Trophoblast cell (in vitro differentiated cells and primary cell): Measurements from ENCODE around the gene FAM83F.

Experiments used
- DNase-seq, 2 donors: peaks; one replicate each; pipeline ENCODE4 v3.0.0-alpha.2; 2016
- H2AFZ ChIP-seq: 2 replicates; pipeline ENCODE4 v1.6.1; 2013; ENCODE audit warnings: low read length, moderate library complexity, mild to moderate bottlenecking; ENCODE audit not compliant: insufficient read depth, poor library complexity
- H2AK5ac ChIP-seq: 2 replicates; pipeline ENCODE4 v1.6.1; 2013; ENCODE audit warnings: mild to moderate bottlenecking, low read length
- H2BK120ac ChIP-seq: 2 replicates; pipeline ENCODE4 v1.6.1; 2013; ENCODE audit warnings: low read length, mild to moderate bottlenecking, moderate library complexity; ENCODE audit not compliant: insufficient read depth, poor library complexity
- H2BK12ac ChIP-seq: 2 replicates; pipeline ENCODE4 v1.6.1; 2013; ENCODE audit warnings: mild to moderate bottlenecking, low read length, moderate library complexity
- H2BK5ac ChIP-seq: 2 replicates; pipeline ENCODE4 v1.6.1; 2013; ENCODE audit warnings: low read length, low read depth, moderate library complexity, mild to moderate bottlenecking; ENCODE audit not compliant: poor library complexity
- H3K14ac ChIP-seq: 2 replicates; pipeline ENCODE4 v1.6.1; 2013; ENCODE audit warnings: mild to moderate bottlenecking, low read length
- H3K18ac ChIP-seq: 2 replicates; pipeline ENCODE4 v1.6.1; 2013; ENCODE audit warnings: mild to moderate bottlenecking, low read length
- H3K23ac ChIP-seq: 2 replicates; pipeline ENCODE4 v1.6.1; 2013; ENCODE audit warnings: low read length
- H3K27ac ChIP-seq: 2 replicates; pipeline ENCODE4 v1.5.1; 2013; ENCODE audit warnings: low read depth, mild to moderate bottlenecking, inconsistent platforms, low read length, moderate library complexity
- H3K27me3 ChIP-seq: 2 replicates; pipeline ENCODE4 v1.6.1; 2013; ENCODE audit warnings: inconsistent platforms, mild to moderate bottlenecking, low read length, moderate library complexity; ENCODE audit not compliant: insufficient read depth
- H3K36me3 ChIP-seq, 2 experiments: 1 replicate in 1 of 2; 2 replicates in 1 of 2; pipeline ENCODE4 v1.6.1; 2013; ENCODE audit warnings: low read length in 2 of 2, mild to moderate bottlenecking in 2 of 2, moderate library complexity in 1 of 2; ENCODE audit not compliant: insufficient read depth in 2 of 2, control insufficient read depth in 1 of 2
- H3K4ac ChIP-seq: 2 replicates; pipeline ENCODE4 v1.6.1; 2013; ENCODE audit warnings: low read depth, mild to moderate bottlenecking, low read length, moderate library complexity
- H3K4me1 ChIP-seq, 2 experiments: 1 replicate in 1 of 2; 2 replicates in 1 of 2; pipeline ENCODE4 v1.6.1; 2013; ENCODE audit warnings: low read length in 2 of 2, mild to moderate bottlenecking in 2 of 2, moderate library complexity in 1 of 2; ENCODE audit not compliant: insufficient read depth in 2 of 2, control insufficient read depth in 1 of 2
- H3K4me2 ChIP-seq: 2 replicates; pipeline ENCODE4 v1.6.1; 2013; ENCODE audit warnings: inconsistent platforms, mild to moderate bottlenecking, low read length, moderate library complexity
- H3K4me3 ChIP-seq: 2 replicates; pipeline ENCODE4 v1.5.1; 2013; ENCODE audit warnings: mild to moderate bottlenecking, low read depth, low read length, inconsistent platforms
- H3K79me1 ChIP-seq: one replicate; pipeline ENCODE4 v1.6.1; 2013; ENCODE audit warnings: low read length
- H3K79me2 ChIP-seq: 2 replicates; pipeline ENCODE4 v1.6.1; 2013; ENCODE audit warnings: low read length, mild to moderate bottlenecking; ENCODE audit not compliant: control insufficient read depth, insufficient read depth, poor library complexity
- H3K9ac ChIP-seq: 2 replicates; pipeline ENCODE4 v1.6.1; 2013; ENCODE audit warnings: mild to moderate bottlenecking, low read length
- H3K9me3 ChIP-seq: 2 replicates; pipeline ENCODE4 v1.6.1; 2013; ENCODE audit warnings: low read depth, mild to moderate bottlenecking, control low read depth, inconsistent platforms, low read length; ENCODE audit not compliant: insufficient read depth
- H4K12ac ChIP-seq: 2 replicates; pipeline ENCODE4 v1.6.1; 2013; ENCODE audit warnings: low read depth, mild to moderate bottlenecking, low read length, moderate library complexity
- H4K8ac ChIP-seq: 2 replicates; pipeline ENCODE4 v1.6.1; 2013; ENCODE audit warnings: low read depth, mild to moderate bottlenecking, low read length, moderate library complexity
- H4K91ac ChIP-seq: one replicate; pipeline ENCODE4 v1.6.1; 2013; ENCODE audit warnings: low read depth, mild to moderate bottlenecking, low read length, moderate library complexity
- WGBS: extraction: QIAGEN DNeasy Blood & Tissue Kit; methylation state at CpG from one replicate; pipeline ENCODE4 v1.1.7; 2013; ENCODE audit warnings: missing lambda C conversion rate; ENCODE audit not compliant: insufficient read length, insufficient coverage; ENCODE audit errors: extremely low coverage; 5-methylcytosine and 5-hydroxymethylcytosine counted together

FAM83F gene

GRCh38 chr22:39979048-39979447 is 15.7 kb upstream of the FAM83F start:
- H3K9me3 ChIP-seq = no peaks in the 10 kb centered on the region
- no peak overlapping the region for H2AK5ac ChIP-seq
- no peak overlapping the region for H2BK120ac ChIP-seq
- H3K14ac ChIP-seq = no peak overlapping the region
- H3K79me1 ChIP-seq = no peaks in the 10 kb centered on the region
- no peak overlapping the region for H3K4me2 ChIP-seq
- no peak overlapping the region for H4K8ac ChIP-seq
- H3K4ac ChIP-seq = no peak overlapping the region
- no peak for DNase-seq
- no peaks in the 10 kb centered on the region for H3K79me2 ChIP-seq
- H3K27ac ChIP-seq = no peak overlapping the region
- no peak overlapping the region for H3K18ac ChIP-seq
- no peak overlapping the region for H4K12ac ChIP-seq
- no peak overlapping the region for H2AFZ ChIP-seq
- H3K27me3 ChIP-seq = no peaks in the 10 kb centered on the region
- no peak overlapping the region for H2BK12ac ChIP-seq
- WGBS = no CpG with 5 or more reads among the region's 6 CpGs
- H3K4me3 ChIP-seq = no peak overlapping the region
- H3K36me3 ChIP-seq = no peaks in the 10 kb centered on the region
- H4K91ac ChIP-seq = no peak overlapping the region
- no peak overlapping the region for H3K9ac ChIP-seq
- no peaks in the 10 kb centered on the region for H3K4me1 ChIP-seq
- H2BK5ac ChIP-seq = no peak overlapping the region
- no peak overlapping the region for H3K23ac ChIP-seq

- Histone ChIP-seq H2BK12ac (no peak overlapping the region), H3K27ac (no peak overlapping the region), H3K27me3 (no peaks in the 10 kb centered on the region), H4K12ac (no peak overlapping the region), H3K23ac (no peak overlapping the region), H3K14ac (no peak overlapping the region), H3K79me1 (no peaks in the 10 kb centered on the region), H2AK5ac (no peak overlapping the region), H4K91ac (no peak overlapping the region), H2AFZ (no peak overlapping the region), H3K18ac (no peak overlapping the region), H3K9ac (no peak overlapping the region), H3K4me2 (no peak overlapping the region), H4K8ac (no peak overlapping the region), H3K79me2 (no peaks in the 10 kb centered on the region), H3K4me3 (no peak overlapping the region), H2BK5ac (no peak overlapping the region), H2BK120ac (no peak overlapping the region), H3K4me1 (no peaks in the 10 kb centered on the region), H3K9me3 (no peaks in the 10 kb centered on the region), H3K4ac (no peak overlapping the region), H3K36me3 (no peaks in the 10 kb centered on the region)
- no peak for DNase-seq
- no CpG with 5 or more reads among the region's 5 CpGs for WGBS
These were observed 15.3 kb upstream of the FAM83F start for GRCh38 chr22:39979458-39979857.

GRCh38 chr22:39980596-39980995 is 14.2 kb upstream of the FAM83F start:
- no peak overlapping the region for H4K12ac ChIP-seq
- WGBS = no CpG with 5 or more reads among the region's 6 CpGs
- H4K91ac ChIP-seq = no peak overlapping the region
- H2BK5ac ChIP-seq = no peak overlapping the region
- H3K4me2 ChIP-seq = no peak overlapping the region
- H2AFZ ChIP-seq = no peak overlapping the region
- no peaks in the 10 kb centered on the region for H3K79me1 ChIP-seq
- H3K23ac ChIP-seq = no peak overlapping the region
- no peak overlapping the region for H3K18ac ChIP-seq
- H3K4ac ChIP-seq = no peak overlapping the region
- H2AK5ac ChIP-seq = no peak overlapping the region
- no peaks in the 10 kb centered on the region for H3K36me3 ChIP-seq
- H3K4me3 ChIP-seq = no peak overlapping the region
- no peaks in the 10 kb centered on the region for H3K79me2 ChIP-seq
- no peaks in the 10 kb centered on the region for H3K4me1 ChIP-seq
- H3K9ac ChIP-seq = no peak overlapping the region
- no peak overlapping the region for H4K8ac ChIP-seq
- no peak for DNase-seq
- H3K9me3 ChIP-seq = no peaks in the 10 kb centered on the region
- H2BK120ac ChIP-seq = no peak overlapping the region
- H3K27me3 ChIP-seq = no peaks in the 10 kb centered on the region
- H3K27ac ChIP-seq = no peak overlapping the region
- H3K14ac ChIP-seq = no peak overlapping the region
- H2BK12ac ChIP-seq = no peak overlapping the region

- H4K91ac ChIP-seq = no peak overlapping the region
- H2BK120ac ChIP-seq = no peak overlapping the region
- H2AK5ac ChIP-seq = no peak overlapping the region
- no peak overlapping the region for H3K9ac ChIP-seq
- no CpG with 5 or more reads among the region's 4 CpGs for WGBS
- no peak overlapping the region for H3K27ac ChIP-seq
- no peaks in the 10 kb centered on the region for H3K4me1 ChIP-seq
- no peaks in the 10 kb centered on the region for H3K79me2 ChIP-seq
- no peak overlapping the region for H3K4ac ChIP-seq
- no peak overlapping the region for H3K23ac ChIP-seq
- no peak overlapping the region for H4K8ac ChIP-seq
- no peaks in the 10 kb centered on the region for H3K79me1 ChIP-seq
- H3K36me3 ChIP-seq = no peaks in the 10 kb centered on the region
- no peak overlapping the region for H2BK5ac ChIP-seq
- H3K27me3 ChIP-seq = no peaks in the 10 kb centered on the region
- no peaks in the 10 kb centered on the region for H3K9me3 ChIP-seq
- no peak overlapping the region for H3K4me2 ChIP-seq
- no peak overlapping the region for H2AFZ ChIP-seq
- no peak overlapping the region for H4K12ac ChIP-seq
- no peak overlapping the region for H3K4me3 ChIP-seq
- H3K14ac ChIP-seq = no peak overlapping the region
- H2BK12ac ChIP-seq = no peak overlapping the region
- no peak overlapping the region for H3K18ac ChIP-seq
- DNase-seq = no peak
These were observed 11.4 kb upstream of the FAM83F start for GRCh38 chr22:39983346-39983745.
